Stimulated activated CD8-positive, alpha-beta memory T cell treated with anti-CD3 and anti-CD28 coated beads, Interleukin-15, amount 100 ng/mL, for 4 hours (primary cell): Measurements from ENCODE around the gene TCERG1L.
"Not testable (repeated sequence)": the region's sequence is repeated elsewhere in the genome, so short reads cannot be mapped to it uniquely, and the experiment has no call there.

Experiments
- DNase-seq, 2 donors: peaks; one replicate each; pipeline ENCODE4 v3.0.0-alpha.2; 2020; ENCODE audit warnings: low read depth in 2 of 2

TCERG1L gene

DNA sequence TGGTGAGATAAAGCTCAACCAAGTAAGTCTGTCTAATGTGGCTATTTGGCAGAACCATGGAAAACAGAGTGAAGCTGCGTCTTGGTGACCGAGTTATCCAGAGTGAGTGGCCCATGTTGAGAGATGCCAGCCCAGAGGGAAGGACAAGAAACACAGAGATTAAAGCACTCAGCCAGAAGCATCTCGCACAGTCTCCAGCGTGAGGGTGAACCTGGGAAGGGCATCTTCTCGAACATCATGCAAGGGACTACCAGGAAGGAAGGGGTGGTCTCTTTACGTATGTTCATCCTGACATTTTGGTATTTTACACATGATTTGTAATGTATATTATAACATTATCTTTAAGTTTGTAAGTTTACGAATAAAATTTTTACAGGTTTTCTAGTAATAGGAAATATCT lies 146.4 kb downstream of the TCERG1L start:
- DNase-seq: no peak

DNA sequence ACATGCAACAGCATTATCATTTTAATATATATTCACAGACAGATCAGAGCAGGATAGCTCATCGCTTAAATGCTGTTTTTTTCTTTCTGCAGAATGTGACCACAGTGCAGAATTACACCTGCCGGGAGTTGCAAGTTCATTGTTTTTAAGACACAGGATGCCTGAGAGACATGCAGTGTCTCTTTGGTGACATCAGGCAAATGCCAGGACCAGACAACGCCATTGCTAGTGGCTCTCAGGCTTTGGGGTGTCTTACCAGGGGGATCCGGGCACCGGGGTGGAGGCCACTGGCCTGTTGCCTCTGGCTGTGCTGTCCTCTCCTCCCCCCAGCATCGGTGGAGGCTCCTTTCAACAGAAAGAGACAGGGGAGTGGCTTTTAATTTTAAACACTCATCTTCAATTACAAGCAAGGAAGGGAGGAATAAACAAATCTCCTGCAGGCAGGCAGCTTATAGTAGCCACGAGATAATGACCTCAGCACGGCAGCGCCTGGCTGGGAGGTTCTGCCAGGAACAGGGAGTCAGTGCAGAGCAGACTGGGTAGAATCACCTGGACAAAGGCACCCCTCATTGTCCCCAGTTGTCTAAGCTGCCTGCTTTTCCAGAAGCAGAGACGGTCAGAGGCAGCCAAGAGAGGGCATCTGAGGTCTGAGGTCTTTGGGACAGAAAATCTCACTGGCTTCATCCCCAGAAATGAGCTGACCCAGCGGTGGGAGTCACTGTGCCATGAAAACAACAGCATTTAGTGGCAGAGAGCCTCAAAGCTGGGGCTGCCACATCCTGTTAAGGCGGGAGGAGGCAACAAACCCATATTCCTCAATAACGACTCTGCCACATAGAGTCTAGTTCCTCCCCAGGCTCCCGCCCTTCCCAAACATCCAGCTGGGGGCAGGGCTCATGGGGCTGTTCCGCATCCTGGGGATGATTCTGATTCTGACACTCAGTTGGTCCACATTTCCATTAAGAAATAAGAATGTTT lies 148.4 kb downstream of the TCERG1L start:
- no peak for DNase-seq

DNA sequence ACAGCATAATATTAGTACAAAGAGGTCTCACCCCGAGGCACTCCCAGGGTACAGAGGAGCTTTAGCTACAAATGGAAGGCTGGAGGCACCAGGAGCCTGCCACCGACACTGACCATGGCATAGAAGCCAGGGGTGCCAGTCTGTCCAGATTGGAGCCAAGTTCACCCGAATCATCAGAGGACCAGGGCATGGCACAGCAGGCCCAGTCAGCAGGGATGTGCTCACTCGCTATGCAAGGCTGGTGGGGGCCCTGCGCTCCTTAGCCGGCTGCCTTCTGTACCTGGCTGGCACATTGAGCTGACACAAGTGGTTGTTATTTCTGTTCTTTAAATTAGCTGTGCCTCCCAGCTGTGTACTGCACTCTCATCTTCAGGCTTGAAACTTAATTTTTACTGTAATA lies 149.3 kb downstream of the TCERG1L start:
- DNase-seq: no peak

DNA sequence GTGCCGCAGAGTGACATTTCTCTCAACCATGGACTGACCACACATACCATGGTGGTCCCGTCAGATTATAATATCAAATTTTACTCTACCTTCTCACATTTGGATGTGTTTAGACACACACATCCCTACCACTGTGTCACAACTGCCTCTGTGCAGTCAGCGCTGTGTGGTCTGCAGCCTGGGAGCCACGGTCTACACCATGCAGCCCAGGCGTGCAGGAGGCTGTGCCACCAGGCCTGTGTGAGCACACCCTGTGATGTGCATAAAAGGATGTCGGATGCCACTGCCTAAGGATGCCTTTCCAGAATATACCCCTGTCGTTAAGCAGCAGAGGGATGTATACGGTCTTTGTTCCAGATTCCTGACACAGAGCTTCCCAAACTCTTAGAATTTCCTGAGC lies 150.4 kb downstream of the TCERG1L start:
- DNase-seq: no peak

DNA sequence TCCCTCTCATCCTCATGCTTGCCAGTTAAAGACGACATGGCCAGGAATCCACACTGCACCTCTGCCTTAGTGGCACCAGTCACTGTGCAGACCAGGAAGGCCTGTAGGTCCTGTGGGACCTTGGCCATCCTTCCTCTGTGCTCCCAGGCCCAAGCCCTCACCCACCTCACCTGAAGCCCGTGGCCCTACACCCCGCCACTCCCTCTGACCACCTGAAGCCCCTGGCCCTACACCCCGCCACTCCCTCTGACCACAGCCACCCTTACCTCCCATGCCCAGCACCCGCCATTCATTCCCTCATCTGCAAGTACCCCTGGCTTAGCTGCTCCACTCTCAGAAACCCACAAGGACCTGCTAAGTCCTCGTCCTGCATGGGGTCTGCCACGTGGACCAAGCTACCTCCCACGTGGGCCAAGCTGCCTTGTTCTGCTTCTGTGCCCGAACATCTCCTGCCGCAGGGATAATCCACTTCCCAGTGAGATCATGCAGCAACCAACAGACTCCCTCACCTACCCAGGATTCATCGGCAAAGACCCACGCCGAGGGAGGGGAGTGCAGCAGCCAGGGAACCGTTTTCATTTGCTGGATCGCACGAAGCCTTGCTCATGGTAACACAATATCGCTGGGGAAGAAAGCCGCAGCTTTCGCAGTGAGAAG lies 151.2 kb downstream of the TCERG1L start:
- no peak for DNase-seq

DNA sequence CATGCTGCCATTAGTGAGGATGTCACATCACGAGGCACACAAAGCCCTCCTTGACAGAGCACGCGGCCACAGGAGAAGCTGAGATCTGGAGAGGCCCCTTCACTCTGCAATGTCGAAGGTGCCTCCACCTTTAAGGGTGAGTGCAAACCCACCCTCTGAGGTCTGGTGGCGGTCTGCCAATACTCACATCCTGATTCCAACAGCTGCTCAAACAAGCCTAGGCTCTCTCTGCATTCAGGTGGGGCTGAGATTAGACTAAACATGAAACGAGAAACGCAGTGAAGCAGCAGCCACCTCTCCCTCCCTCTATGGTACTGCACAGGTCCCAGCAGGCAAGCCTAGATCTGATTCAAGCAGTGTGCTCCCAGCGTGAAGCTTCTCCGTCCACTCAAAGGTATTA lies 151.8 kb downstream of the TCERG1L start:
- DNase-seq: no peak

DNA sequence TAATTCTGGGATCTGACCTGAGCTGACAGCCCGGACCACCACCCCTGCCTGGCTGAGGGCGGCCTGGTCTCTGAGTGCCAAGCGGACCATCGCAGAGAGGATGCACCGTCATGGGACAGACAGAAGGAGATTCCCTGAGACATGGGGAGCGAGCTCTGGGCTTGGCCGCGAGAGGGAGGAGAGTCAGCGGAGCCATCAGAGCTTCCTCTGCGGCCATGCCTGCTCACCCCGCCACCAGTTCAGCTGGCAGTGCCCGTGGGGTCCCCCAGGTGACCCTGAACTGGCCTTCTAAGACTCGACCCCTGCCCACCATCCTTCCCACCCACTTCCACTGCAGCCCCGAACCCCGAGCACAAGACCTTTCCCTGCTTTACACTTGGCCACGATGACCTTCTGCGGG lies 152.8 kb downstream of the TCERG1L start:
- DNase-seq: no peak

DNA sequence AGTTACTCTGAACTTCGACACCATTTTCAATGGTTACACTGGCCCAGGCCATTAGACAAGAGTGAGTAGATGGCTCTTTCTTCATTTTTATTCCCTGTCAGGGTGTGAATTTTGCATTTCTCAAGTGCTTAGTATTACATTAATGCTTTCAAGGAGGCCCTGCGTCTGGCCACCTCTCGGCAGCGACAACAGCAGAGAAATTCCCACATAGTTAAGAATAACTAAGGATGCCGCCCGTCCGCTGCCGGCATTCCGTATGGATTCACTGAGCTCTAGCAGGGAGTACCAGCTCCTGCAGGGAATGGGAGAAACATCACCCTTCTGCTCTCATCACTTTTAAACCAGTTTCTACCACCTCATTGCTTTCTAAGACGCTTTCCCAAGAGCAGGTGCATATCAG lies 153.6 kb downstream of the TCERG1L start:
- DNase-seq: no peak

DNA sequence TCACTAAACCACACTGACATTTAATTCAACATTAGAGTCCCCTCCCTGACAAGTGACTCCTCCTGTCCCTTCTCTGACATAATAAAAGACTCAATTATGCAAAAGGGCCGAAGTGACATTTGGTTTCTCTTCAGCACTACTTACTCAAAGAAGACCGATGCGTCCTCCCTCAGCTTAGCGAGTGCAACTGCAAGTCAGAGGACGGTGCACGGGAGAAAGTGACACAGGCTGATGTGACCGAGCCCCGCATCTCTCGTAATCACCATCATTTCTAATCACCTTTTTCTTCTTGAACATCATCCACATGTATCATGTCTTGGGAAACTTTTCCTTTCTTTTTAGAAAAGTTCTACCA lies 155.7 kb downstream of the TCERG1L start:
- DNase-seq: no peak

DNA sequence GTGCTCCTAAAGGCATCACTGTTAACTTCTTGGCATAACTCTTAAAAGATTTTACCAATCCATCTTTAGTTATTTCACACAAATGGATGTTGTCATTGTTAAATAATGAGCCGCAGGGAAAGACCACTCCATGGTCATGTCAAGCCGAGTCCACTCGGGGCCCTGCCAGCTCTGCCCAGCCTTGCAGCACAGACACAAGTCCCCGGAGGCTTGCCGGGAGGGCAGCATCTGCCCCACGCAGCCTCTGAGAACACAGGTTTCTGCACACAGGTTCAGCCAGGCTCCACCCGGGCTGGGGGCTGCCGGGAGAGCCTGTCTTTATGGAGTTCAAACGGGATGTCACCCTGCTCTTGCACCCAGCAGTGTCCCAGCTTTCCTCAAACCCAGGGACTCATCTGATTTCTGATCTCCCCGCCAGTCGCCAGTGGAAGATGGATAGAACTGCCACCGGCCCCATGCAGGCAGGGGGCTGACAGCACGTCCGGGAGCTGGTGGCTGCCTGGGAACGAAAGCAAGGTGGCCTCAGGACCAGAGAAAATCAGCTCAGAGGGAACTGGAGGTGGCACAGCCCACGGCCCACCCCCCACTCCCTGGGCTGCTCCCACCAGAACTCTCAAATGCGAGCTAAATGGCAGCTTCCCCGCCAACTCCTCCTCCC lies 156.2 kb downstream of the TCERG1L start:
- no peak for DNase-seq

DNA sequence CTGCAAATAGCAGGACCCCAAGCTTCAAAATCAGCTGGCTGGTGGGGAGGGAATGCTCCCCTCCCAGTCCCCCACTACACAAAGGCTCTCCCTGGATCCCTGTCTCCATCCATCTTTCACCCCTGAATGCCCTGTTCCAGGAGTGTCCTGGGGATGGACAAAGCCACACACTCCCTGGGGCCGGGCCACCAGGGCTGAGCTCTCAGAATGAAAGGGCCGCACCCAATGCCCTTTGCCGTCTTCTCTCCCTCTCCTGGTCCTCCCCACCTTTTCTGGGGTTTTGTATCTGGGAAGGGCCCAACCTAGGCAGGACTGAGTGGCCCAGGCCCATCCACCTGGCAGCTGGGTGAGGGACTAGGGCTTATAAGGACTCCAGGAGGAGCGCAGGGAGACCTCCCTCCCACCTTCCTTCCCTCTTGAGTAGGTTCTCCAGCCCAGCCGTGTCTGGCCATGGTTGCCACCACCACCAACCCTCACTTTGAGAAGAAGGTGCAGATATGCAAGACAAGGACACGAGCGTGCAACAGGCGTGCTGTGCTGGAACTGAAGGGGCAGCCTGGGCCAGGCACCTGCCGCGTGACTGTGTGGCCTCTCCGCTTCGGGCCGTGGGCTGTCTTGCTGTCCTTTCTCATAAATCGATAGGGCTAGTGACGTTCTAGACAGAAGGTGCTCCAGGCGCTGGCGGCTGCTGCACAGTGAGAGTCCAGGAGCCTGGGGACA lies 157.1 kb downstream of the TCERG1L start:
- DNase-seq: no peak

DNA sequence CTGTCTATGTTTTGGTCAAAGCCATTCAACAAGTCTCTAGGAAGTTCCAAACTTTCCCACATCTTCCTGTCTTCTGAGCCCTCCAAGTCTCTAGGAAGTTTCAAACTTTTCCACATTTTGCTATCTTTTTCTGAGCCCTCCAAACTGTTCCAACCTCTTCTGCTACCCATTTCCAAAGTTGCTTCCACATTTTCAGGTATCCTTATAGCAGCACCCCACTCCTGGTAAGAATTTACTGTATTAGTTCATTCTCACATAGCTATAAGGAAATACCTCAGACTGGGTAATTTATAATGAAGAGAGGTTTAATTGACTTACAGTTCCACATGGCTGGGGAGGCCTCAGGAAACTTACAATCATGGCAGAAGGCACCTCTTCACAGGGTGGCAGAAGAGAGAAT lies 159.1 kb downstream of the TCERG1L start:
- DNase-seq: not testable (repeated sequence)

DNA sequence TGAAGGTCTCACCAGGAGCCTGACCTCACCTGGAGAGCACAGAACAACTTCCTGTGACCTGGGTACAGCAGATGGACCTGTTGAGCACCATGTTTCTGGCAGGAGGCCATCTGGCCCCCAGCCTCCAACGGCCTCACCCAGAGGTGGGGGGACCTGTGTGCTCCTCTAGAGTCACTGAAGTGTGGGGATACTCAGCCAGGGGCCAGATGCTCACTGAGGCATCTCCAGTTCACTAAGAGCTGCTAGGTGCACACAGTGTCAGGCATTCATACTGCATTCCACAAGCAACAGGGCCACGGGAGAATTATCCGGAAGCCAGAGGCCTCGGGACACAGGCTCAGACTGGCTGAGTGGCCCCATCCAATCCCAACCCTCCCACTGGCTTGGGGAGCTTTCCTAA lies 161.4 kb downstream of the TCERG1L start:
- DNase-seq: no peak

DNA sequence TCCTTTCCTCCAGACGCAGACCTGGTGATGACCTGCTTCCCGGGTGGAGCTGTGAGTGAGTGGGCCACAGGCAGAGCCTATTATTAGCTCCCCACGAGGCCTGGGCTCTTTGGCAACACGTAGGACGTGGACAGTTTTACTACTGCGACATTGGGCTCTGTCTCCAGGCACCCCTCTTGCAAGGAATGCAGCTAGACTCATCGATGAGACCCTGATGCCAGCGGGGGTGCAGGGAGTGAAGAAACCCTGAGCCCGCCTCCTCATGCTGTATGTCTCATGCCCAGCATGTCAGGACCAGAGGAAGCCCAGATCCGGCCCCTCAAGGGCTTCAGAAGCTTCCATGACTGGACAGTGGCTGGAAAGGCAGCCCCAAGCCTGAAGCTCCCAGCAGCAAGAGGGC lies 161.9 kb downstream of the TCERG1L start:
- DNase-seq: no peak

DNA sequence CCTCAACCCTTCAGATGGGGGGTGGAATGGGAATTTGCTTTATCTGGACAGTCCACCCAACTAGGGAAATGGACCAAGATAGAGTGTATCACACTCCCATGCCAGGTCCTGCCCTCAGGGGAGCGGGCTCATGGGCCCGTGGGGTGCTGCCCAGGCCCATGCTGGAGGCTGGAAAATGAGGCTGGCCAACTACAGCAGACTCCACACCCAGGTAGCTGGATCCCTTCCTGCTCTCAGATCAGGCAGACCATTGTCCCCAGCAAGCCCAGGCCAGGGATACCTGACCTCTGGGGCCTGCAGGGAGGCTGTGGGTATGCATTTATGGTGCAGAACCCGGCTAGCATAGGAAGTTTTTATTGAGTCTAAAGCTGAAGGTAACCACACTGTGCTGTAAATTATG lies 162.4 kb downstream of the TCERG1L start:
- no peak for DNase-seq

DNA sequence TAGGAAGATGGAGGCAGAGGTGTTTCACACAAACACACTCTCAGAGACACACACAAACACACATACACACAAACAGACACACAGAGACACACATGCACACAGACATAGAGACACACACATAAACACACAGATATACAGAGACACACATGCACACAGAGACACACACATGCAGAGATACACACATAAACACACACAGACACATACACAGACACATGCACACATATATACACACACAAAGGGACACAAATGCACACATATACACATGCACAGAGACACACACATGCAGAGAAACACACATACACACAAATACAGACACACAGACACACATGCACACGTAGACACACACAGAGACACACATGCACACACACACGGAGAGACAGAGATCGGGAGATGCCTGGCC lies 163.3 kb downstream of the TCERG1L start:
- DNase-seq: no peak

DNA sequence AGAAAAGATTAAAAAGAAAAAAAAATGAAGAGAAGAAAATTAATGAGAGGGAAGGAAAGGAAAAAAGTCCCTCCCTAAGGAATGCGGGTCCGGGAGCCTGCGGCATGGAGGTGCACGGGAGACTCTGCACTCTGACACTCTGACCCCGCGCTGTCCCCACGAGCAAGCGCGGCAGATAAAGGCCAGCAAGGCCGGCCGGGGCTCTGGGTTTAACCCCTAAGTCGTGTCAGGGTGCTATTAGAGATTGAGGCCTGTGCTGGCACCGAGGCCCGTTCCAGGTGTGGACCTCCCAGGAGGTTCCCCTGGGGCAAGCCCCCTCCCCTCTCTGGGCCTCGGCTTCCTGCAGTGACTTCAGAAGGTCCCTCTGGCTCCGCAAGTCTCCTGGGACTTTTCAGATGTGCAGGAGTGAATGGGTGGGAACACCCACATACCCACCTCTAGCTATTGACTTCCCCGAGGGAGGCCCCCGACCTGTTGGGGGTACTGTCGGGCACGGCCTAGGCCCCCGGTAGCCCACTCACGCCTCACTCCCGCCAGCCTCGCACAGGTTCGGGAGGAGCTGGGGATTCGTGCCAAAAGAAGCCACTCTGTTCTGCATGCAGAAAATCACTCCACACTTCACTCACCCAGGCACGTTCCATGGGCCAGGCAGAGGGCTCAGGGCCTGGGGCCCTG lies 164.1 kb downstream of the TCERG1L start:
- no peak for DNase-seq

DNA sequence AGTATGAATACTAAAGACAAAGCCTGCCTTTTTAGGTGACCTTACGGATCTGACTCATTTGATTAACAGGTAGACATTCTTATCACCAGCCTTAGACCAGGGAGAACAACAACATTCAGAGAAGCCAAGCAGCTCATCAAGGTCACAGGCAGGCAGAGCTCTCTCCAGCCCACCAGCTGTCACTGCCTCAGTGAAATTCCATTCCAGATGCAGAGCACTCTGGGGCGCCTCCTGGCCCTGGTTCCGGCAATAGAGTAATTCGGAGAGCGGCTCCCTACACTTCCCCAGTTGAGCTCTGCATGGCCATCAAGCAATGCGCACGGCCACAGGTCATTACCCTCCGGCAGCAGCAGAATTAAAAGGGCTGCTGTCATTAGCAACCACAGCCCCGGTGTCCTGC lies 164.7 kb downstream of the TCERG1L start:
- DNase-seq: no peak

DNA sequence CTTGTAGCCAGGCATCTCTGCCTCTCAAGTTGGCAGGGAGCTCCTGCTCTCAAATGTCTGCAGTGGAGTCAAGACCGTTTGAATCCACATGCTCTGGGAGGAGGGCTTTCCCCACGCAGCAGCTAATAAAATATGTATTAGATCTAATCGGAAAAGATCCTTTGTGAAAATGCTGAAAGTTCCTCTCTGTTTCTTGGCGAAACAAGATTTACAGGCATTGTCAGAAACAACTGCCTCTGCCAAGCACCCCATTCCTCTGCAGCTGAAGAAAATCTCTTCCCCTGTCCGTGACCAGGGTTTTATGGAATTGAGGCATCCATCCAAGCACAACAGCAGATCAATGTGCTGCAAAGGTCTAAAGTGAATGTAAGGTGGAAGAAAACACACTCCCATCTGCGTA lies 165.8 kb downstream of the TCERG1L start:
- DNase-seq: no peak

DNA sequence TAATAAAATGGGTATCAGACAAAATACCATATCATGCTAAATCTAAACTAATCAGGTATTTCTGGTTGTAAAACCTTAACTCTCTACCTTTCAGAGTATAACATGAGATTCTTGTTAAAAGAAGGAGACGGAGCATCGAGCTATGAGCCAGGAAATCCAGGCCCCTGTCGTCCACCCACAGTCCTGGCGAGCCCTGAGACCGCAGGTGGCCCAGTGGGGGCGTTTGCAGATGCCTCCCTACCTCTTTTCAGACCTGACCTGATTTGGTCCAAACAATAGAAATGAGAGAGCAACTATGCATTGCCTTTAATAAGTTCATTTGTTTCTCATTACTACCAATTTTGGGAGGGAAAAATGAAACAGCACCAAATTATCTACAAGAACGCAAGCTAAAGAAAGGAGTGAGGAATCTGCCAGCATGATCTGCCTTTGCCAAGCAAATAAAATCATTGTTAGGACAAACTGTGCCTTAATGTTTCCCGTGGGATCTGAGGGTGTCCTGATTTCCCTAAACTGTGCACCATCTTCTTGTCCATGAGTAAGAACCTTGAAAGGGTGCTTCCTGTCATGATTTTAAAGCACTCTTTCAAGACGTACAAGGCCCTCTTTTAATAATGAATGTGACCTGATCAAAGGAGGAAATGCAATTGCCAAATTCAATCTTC lies 166.7 kb downstream of the TCERG1L start:
- DNase-seq: no peak

DNA sequence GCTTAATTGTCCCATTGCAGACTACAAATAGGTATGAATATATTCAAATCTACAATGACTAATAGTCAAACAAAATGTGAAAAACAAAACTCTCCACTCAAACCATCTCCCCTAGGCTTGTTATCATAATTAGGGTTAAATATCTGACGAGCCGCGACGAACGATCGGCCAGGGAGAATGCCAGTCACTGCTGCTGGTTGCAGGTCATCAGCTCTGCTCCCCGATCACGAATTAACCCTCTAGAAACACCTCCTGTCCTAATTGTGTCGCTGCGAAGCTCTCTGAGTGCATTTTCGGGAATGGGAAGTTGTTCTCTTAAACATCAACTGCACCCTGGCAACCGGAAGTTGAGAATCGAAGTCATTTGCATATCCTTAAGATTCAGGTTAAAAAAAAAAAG lies 167.3 kb downstream of the TCERG1L start:
- no peak for DNase-seq
